Transverse colon (tissue), 4 donors: Measurements from ENCODE around the gene ANO9. TPM values are rescaled to one million over a fixed set of nuclear protein-coding genes. Genes with fewer than 3 reads are reported as not detected.

Experiments
- DNase-seq: peaks from one replicate; pipeline ENCODE4 v3.0.0-alpha.2; 2019
- H3K27ac ChIP-seq, 4 donors: fragments of 200-600 bp; sonication (generic); 2 replicates each; pipeline ENCODE4 v1.5.1; 2016 to 2018; ENCODE audit warnings: inconsistent platforms in 4 of 4
- H3K27me3 ChIP-seq: fragments of 200-600 bp; sonication (generic); 2 replicates; pipeline ENCODE4 v1.5.1; 2017; ENCODE audit warnings: inconsistent platforms
- H3K36me3 ChIP-seq, 4 donors: fragments of 200-600 bp; sonication (generic); 2 replicates each; pipeline ENCODE4 v1.5.1; 2017 to 2019; ENCODE audit warnings: inconsistent platforms in 4 of 4
- H3K4me1 ChIP-seq, 4 donors: fragments of 200-600 bp; sonication (generic); 2 replicates each; pipeline ENCODE4 v1.5.1; 2017 to 2020; ENCODE audit warnings: inconsistent platforms in 4 of 4
- H3K4me3 ChIP-seq, 4 donors: fragments of 200-600 bp; sonication (generic); 1 replicate in 1 of 4; 2 replicates in 3 of 4; pipeline versions ENCODE4 v1.5.1 to v1.6.1; 2017 to 2019; ENCODE audit warnings: inconsistent platforms in 4 of 4
- H3K9me3 ChIP-seq, 2 donors: fragments of 200-600 bp; sonication (generic); 2 replicates each; pipeline ENCODE4 v1.5.1; 2017 to 2019; ENCODE audit warnings: inconsistent platforms in 2 of 2
- CTCF ChIP-seq, 5 experiments: fragments of 200-600 bp in 3 of 5; fragments of 450-650 bp in 2 of 5; sonication (generic) in 3 of 5; IDR thresholded peaks; 1 replicate in 2 of 5; 2 replicates in 3 of 5; pipeline ENCODE4 v1.5.1; 2016 to 2017; ENCODE audit warnings: antibody characterized with exemption in 5 of 5, inconsistent platforms in 3 of 5, mild to moderate bottlenecking in 2 of 5, moderate library complexity in 1 of 5
- EP300 ChIP-seq: sonication (generic); formaldehyde crosslinking; IDR thresholded peaks from one replicate; pipeline ENCODE4 v1.6.1; 2017; ENCODE audit warnings: antibody characterized with exemption, low read depth
- POLR2A ChIP-seq: fragments of 450-650 bp; IDR thresholded peaks from one replicate; pipeline ENCODE4 v1.6.1; 2016; ENCODE audit warnings: antibody characterized with exemption, mild to moderate bottlenecking, moderate library complexity
- POLR2AphosphoS5 ChIP-seq, 3 donors: sonication (generic); formaldehyde crosslinking; IDR thresholded peaks; one replicate each; pipeline ENCODE4 v1.6.1; 2016; ENCODE audit warnings: antibody characterized with exemption in 3 of 3
- whole genome bisulfite sequencing, 2 donors: methylation state at CpG; one replicate each; pipeline ENCODE4 v1.1.5; 2018; ENCODE audit warnings: low coverage in 1 of 2; 5-methylcytosine and 5-hydroxymethylcytosine counted together
- in situ Hi-C, 4 donors: fragments of 200-750 bp; cut with MboI; loops; one replicate each; pipeline versions ENCODE4 v1.15.0 to v1.15.1; 2017; ENCODE audit warnings: low sequenced_read_pairs in 3 of 4, low pct_ligation_motif_present in 1 of 4, low pct_unique_long_range_greater_than_20kb in 1 of 4
- intact Hi-C: fragments of 100-400 bp; cut with DNase I; formaldehyde crosslinking; loops from one replicate; pipeline ENCODE4 v1.15.1; 2023; ENCODE audit warnings: low total_unique reads
- total RNA-seq, 4 donors: library from RNA; depleted of rRNA; stranded (reverse); fragments of >200 nt; gene quantifications; one replicate each; pipeline ENCODE4 v1.1.0, GENCODE V29; 2016

Gene ANO9
- total RNA-seq, 4 donors from 2014 or later, result 117 to 490 (median 296) TPM

- DNase-seq, result no peak
- intact Hi-C loops (loop anchor here (1.0 to 10.0 kb wide), 2 partner anchors 65 to 111 kb away; partner anchors contain the start of gene ANO9), in situ Hi-C loops (no loop called here)
- TF ChIP-seq POLR2A, result no peak
- no peak for TF ChIP-seq POLR2AphosphoS5 (IDR thresholded peaks at IDR 0.05)
- TF ChIP-seq EP300, result no peak
- no peak for TF ChIP-seq CTCF (IDR thresholded peaks at IDR 0.05)
- H3K36me3 ChIP-seq, result no peaks in the 10 kb centered on the region
- 94% methylated on average over 87 of the region's 87 CpGs; no CpG with 5 or more reads in 1 of the 2 donors for WGBS, 2 donors
- H3K27ac ChIP-seq, result no peak overlapping the region
- no peaks in the 10 kb centered on the region for H3K4me1 ChIP-seq
- H3K4me3 ChIP-seq, result no peak overlapping the region
- no peaks in the 10 kb centered on the region for H3K9me3 ChIP-seq
- H3K27me3 ChIP-seq, result no peaks in the 10 kb centered on the region
Observed at GRCh38 chr11:379205-380094, 62.4 kb downstream of the ANO9 start.

- intact Hi-C loops, result loop anchor here (10.0 kb wide), 1 partner anchor 67 kb away; the partner anchor contains the start of gene ANO9
- no peaks in the 10 kb centered on the region for H3K9me3 ChIP-seq
- TF ChIP-seq EP300, result no peak
- TF ChIP-seq POLR2AphosphoS5 (IDR thresholded peaks at IDR 0.05), result no peak
- no peak for TF ChIP-seq CTCF (IDR thresholded peaks at IDR 0.05)
- TF ChIP-seq POLR2A, result no peak
- no peaks in the 10 kb centered on the region for H3K36me3 ChIP-seq
- H3K4me1 ChIP-seq, result no peaks in the 10 kb centered on the region
- in situ Hi-C loops, result no loop called here
- H3K27me3 ChIP-seq, result no peaks in the 10 kb centered on the region
- WGBS, 2 donors, result 70% methylated on average over 11 of the region's 11 CpGs; no CpG with 5 or more reads in 1 of the 2 donors
- H3K4me3 ChIP-seq, result no peak overlapping the region
- no peak overlapping the region for H3K27ac ChIP-seq
- DNase-seq, result no peak
Observed at GRCh38 chr11:377883-378500, 63.8 kb downstream of the ANO9 start.

GRCh38 chr11:377174-377865 lies 64.5 kb downstream of the ANO9 start:
- in situ Hi-C loops, result no loop called here
- Histone ChIP-seq H3K36me3 (no peaks in the 10 kb centered on the region), H3K4me1 (no peaks in the 10 kb centered on the region), H3K9me3 (no peaks in the 10 kb centered on the region), H3K27me3 (no peaks in the 10 kb centered on the region), H3K27ac (no peak overlapping the region), H3K4me3 (no peak overlapping the region)
- WGBS, 2 donors, result 89 to 90% methylated on average over 8 to 37 of the region's 44 CpGs
- no peak for DNase-seq
- TF ChIP-seq POLR2A, result no peak
- TF ChIP-seq EP300, result no peak
- TF ChIP-seq POLR2AphosphoS5 (IDR thresholded peaks at IDR 0.05), result no peak
- no peak for TF ChIP-seq CTCF (IDR thresholded peaks at IDR 0.05)
- intact Hi-C loops, result loop anchor here (10.0 kb wide), 1 partner anchor 67 kb away; the partner anchor contains the start of gene ANO9
